Measurements from ENCODE around the gene REXO1. TPM values are rescaled to one million over a fixed set of nuclear protein-coding genes. Genes with fewer than 3 reads are reported as not detected.

The REXO1 gene
- total and polyA plus RNA-seq, 2 of the 8 experiments (the other 6 are each of a cell fraction or from before 2014, with no cell fraction given): 42.4 to 44.3 TPM

DNA sequence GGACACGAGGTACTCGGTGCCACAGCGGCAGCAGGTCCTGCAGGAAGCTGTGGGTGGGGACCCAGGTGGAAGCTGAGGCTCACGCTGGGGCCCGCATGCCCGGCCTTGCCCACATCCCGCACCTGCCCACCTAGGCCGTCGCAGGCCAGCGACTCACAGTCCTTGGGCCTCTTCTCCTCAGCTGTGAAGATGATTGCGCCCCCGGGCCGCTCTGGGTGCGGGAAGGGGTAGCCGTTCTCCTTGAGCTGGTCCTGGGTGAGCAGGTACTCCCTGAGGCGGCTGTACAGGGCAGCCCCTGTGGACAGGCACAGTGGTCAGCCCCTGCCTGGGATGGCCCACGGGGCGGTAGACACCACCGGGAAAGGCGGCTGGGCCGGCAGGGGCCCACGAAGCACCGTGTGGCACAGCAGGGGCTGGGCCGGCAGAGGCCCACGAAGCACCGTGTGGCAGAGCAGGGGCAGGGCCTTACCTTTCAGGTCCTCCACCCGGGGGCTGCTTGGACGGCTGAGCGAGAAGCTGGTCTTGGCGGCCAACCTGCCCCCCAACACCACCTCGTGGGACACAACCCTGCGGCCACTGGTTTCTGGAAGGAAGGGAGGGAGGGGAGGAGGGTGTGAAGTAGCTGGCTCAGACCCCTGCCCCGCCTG is 29.6 kb downstream of the REXO1 start:
- Histone ChIP-seq H3K9me3 (ENCODE audit: insufficient read depth in 2 of 2, low read depth in 1 of 2, low read length in 1 of 2) (no peaks in the 10 kb centered on the region), H2BK15ac (ENCODE audit: low read length) (no peak overlapping the region), H3K79me1 (ENCODE audit: low read depth, low read length) (no peaks in the 10 kb centered on the region), H3K4me2 (ENCODE audit: insufficient read depth in 1 of 2, low read depth in 2 of 2, low read length in 2 of 2) (no peak overlapping the region), H3K23ac (ENCODE audit: insufficient read length) (no peak overlapping the region), H3K14ac (ENCODE audit: insufficient read length) (no peak overlapping the region), H3K4me1 (replicated peaks in 1 of 4; ENCODE audit: control insufficient read depth in 3 of 4, insufficient read depth in 4 of 4, low read length in 3 of 4) (no peaks in the 10 kb centered on the region), H3K36me3 (ENCODE audit: control insufficient read depth in 2 of 4, insufficient read depth in 4 of 4, low read length in 3 of 4) (peaks cover 8 to 51% (median 15%) of the 10 kb centered on the region in 4 experiments; a peak in 7 of 8 replicates), H4K91ac (replicated peaks; ENCODE audit: insufficient read length, low read length) (no peak overlapping the region), H3K56ac (replicated peaks; ENCODE audit: insufficient read length, low read depth, low read length) (no peak overlapping the region), H3K27me3 (replicated peaks in 1 of 4; ENCODE audit: control insufficient read depth in 3 of 4, extremely low read depth in 1 of 4, insufficient read depth in 3 of 4, low read length in 3 of 4) (no peaks in the 10 kb centered on the region), H3K4ac (replicated peaks; ENCODE audit: insufficient read length, low read depth, low read length) (no peak overlapping the region), H3K27ac (ENCODE audit: low read depth, low read length) (no peak overlapping the region), H2BK12ac (ENCODE audit: low read depth, low read length) (no peak overlapping the region), H3K18ac (ENCODE audit: extremely low read depth, low read length) (no peak overlapping the region), H4K20me1 (replicated peaks in 1 of 2; ENCODE audit: control insufficient read depth in 1 of 2, insufficient read depth in 2 of 2, low read length in 2 of 2) (peaks cover 2 to 10% of the 10 kb centered on the region in 2 experiments), H4K8ac (ENCODE audit: extremely low read depth, insufficient read depth, low read length) (no peak overlapping the region), H3K79me2 (ENCODE audit: control insufficient read depth in 1 of 2, insufficient read depth in 2 of 2, low read length in 2 of 2) (no peaks in the 10 kb centered on the region), H3K9ac (replicated peaks in 1 of 4; ENCODE audit: extremely low read depth in 1 of 4, low read depth in 3 of 4, low read length in 3 of 4) (no peak overlapping the region), H4K5ac (ENCODE audit: insufficient read length, low read depth, low read length) (no peak overlapping the region), H2BK20ac (ENCODE audit: low read length) (no peak overlapping the region), H2BK5ac (ENCODE audit: low read depth, low read length) (no peak overlapping the region), H2BK120ac (replicated peaks; ENCODE audit: low read depth, low read length) (no peak overlapping the region), H3K4me3 (ENCODE audit: extremely low read depth in 1 of 4, insufficient read depth in 2 of 4, low read depth in 3 of 4, low read length in 4 of 4) (no peak overlapping the region), H2AFZ (ENCODE audit: low read length) (no peak overlapping the region), H3K23me2 (ENCODE audit: low read depth, low read length) (no peaks in the 10 kb centered on the region; the same call in 1 of the 2 replicates), H2AK5ac (ENCODE audit: low read depth, low read length) (no peak overlapping the region)
- ChIA-PET POLR2A (ENCODE audit: partially characterized antibody) (interaction anchor here (0.6 kb wide), 2 partner anchors 11 to 52 kb away, joined by 3 read pairs; no protein-coding TSS in a partner anchor), CTCF (ENCODE audit: partially characterized antibody) (interaction anchor here (0.6 to 16.5 kb wide), 6 partner anchors 8 to 148 kb away, joined by 3 to 228 read pairs (median 5); no protein-coding TSS in a partner anchor)
- no peak for DNase-seq (ENCODE audit: low read depth in 1 of 2, low spot score in 2 of 2)
- FAIRE-seq: no peak
- 95% methylated on average over 20 of the region's 33 CpGs; no CpG with 5 or more reads in 1 of the 2 experiments for WGBS, 2 experiments (ENCODE audit: extremely low coverage in 1 of 2, insufficient coverage in 1 of 2, insufficient read length in 1 of 2, insufficient replicate concordance in 2 of 2, low coverage in 1 of 2, low lambda C conversion rate in 2 of 2, missing lambda C conversion rate in 1 of 2)
- TF ChIP-seq TAF7 (optimal IDR thresholded peaks at IDR 0.05; ENCODE audit: borderline replicate concordance, low read depth, low read length) (no peak), NRF1 (IDR thresholded peaks at IDR 0.05; ENCODE audit: low read depth, low read length) (no peak), SP2 (IDR thresholded peaks at IDR 0.05; ENCODE audit: low read length) (no peak), NANOG (IDR thresholded peaks at IDR 0.05; ENCODE audit: insufficient read depth, low read depth, low read length, poor library complexity, severe bottlenecking) (no peak), SIN3A (conservative IDR thresholded peaks at IDR 0.05 in 1 of 2, IDR thresholded peaks at IDR 0.05 in 1 of 2; ENCODE audit: low read depth in 1 of 2, low read length in 2 of 2) (no peak), SUZ12 (IDR thresholded peaks at IDR 0.05; ENCODE audit: low read length) (no peak), ASH2L (IDR thresholded peaks at IDR 0.05; ENCODE audit: low read length) (no peak)

All from H1 (cell line).